ENCODE measurements around the gene BIRC2. TPM values are rescaled to one million over a fixed set of nuclear protein-coding genes. Genes with fewer than 3 reads are reported as not detected.

BIRC2 gene
- polyA plus RNA-seq, 1 of the 3 experiments (the other 2 are of a cell fraction), result 20.1 TPM

GRCh38 chr11:102405501-102405900 lies 58.5 kb downstream of the BIRC2 start:
- ChIA-PET POLR2A (no interaction called here), CTCF (interaction anchor here (0.9 to 2.0 kb wide), 2 partner anchors 11 to 15 kb away, joined by 5 to 10 read pairs; no protein-coding TSS in a partner anchor)
- H3K36me3 ChIP-seq (replicated peaks in 1 of 2; ENCODE audit: control insufficient read depth in 1 of 2, insufficient read depth in 2 of 2, low read length in 1 of 2), result peaks cover 21 to 32% of the 10 kb centered on the region in 2 experiments
- TF ChIP-seq POLR2AphosphoS5 (IDR thresholded peaks at IDR 0.05; ENCODE audit: low read depth, low read length), result no peak
- no peak for TF ChIP-seq PBX3 (IDR thresholded peaks at IDR 0.05)
- TF ChIP-seq MAX (IDR thresholded peaks at IDR 0.05; ENCODE audit: low read depth), result no peak
- no peak for TF ChIP-seq USF1 (IDR thresholded peaks at IDR 0.05; ENCODE audit: borderline replicate concordance, low read depth)
- TF ChIP-seq TCF12 (IDR thresholded peaks at IDR 0.05), result no peak
- no peak for TF ChIP-seq EZH2phosphoT487 (IDR thresholded peaks at IDR 0.05; ENCODE audit: borderline replicate concordance, low read depth)
- no peak for TF ChIP-seq GABPA (IDR thresholded peaks at IDR 0.05; ENCODE audit: low read depth)
- TF ChIP-seq SIN3A (IDR thresholded peaks at IDR 0.05; ENCODE audit: borderline replicate concordance, low read depth, low read length), result no peak
- no peak for TF ChIP-seq MEF2A (IDR thresholded peaks at IDR 0.05; ENCODE audit: borderline replicate concordance, low read depth)
- TF ChIP-seq GATA2 (CRISPR knock-in tag; IDR thresholded peaks at IDR 0.05), result no peak
- TF ChIP-seq JUND (IDR thresholded peaks at IDR 0.05), result no peak
- no peak for TF ChIP-seq USF2 (IDR thresholded peaks at IDR 0.05; ENCODE audit: borderline replicate concordance, low read depth, low read length)
- TF ChIP-seq NFIC (IDR thresholded peaks at IDR 0.05; ENCODE audit: borderline replicate concordance), result no peak
- TF ChIP-seq NRF1 (IDR thresholded peaks at IDR 0.05; ENCODE audit: low read depth, low read length), result no peak
- TF ChIP-seq CTCF (IDR thresholded peaks at IDR 0.05), result no peak
- no peak for TF ChIP-seq MXI1 (IDR thresholded peaks at IDR 0.05; ENCODE audit: low read depth, low read length)
- TF ChIP-seq RXRA (IDR thresholded peaks at IDR 0.05; ENCODE audit: borderline replicate concordance, low read depth), result no peak
- TF ChIP-seq YY1 (IDR thresholded peaks at IDR 0.05; ENCODE audit: low read depth), result no peak
- no peak for TF ChIP-seq RAD21 (IDR thresholded peaks at IDR 0.05; ENCODE audit: low read length)
- TF ChIP-seq CHD2 (IDR thresholded peaks at IDR 0.05; ENCODE audit: low read length, partially characterized antibody), result no peak
- peaks cover 0 to 4% of the 10 kb centered on the region in 2 experiments; a peak in 3 of 4 replicates for H3K4me1 ChIP-seq (ENCODE audit: control insufficient read depth in 1 of 2, insufficient read depth in 2 of 2, low read depth in 1 of 2, low read length in 1 of 2)
- no peak for DNase-seq
- H3K27ac ChIP-seq (ENCODE audit: low read depth in 2 of 2, low read length in 1 of 2), result no peak overlapping the region
- 0 out of 2 replicates have a peak, but pooled peaks cover 5% of the 10 kb centered on the region for H4K20me1 ChIP-seq (ENCODE audit: insufficient read depth)
- H3K9me3 ChIP-seq, result no peaks in the 10 kb centered on the region
- H3K27me3 ChIP-seq (ENCODE audit: insufficient read depth), result no peaks in the 10 kb centered on the region
- no peaks in the 10 kb centered on the region for H3K9me2 ChIP-seq
- no peak overlapping the region for H3K4me3 ChIP-seq (ENCODE audit: low read depth in 2 of 2, low read length in 1 of 2)
- H3K9ac ChIP-seq, result no peak overlapping the region
- H3F3A ChIP-seq (replicated peaks; ENCODE audit: insufficient read depth), result peaks cover 22% of the 10 kb centered on the region
- no peak overlapping the region for H3K4me2 ChIP-seq
- WGBS (ENCODE audit: low lambda C conversion rate), result 90% methylated on average over 5 of the region's 5 CpGs
- H2AFZ ChIP-seq (ENCODE audit: low read depth), result no peak overlapping the region
- peaks cover 68% of the 10 kb centered on the region for H3K79me2 ChIP-seq (ENCODE audit: insufficient read depth)
